K562 (cell line): ENCODE results near the gene TLR5. TPM values are rescaled to one million over a fixed set of nuclear protein-coding genes. Genes with fewer than 3 reads are reported as not detected.

Experiments
- ATAC-seq: fragments of 200-7000 bp; cut with Tn5 transposase; 3 replicates; pipeline ENCODE4 v1.9.1; 2020; ENCODE audit warnings: moderate library complexity
- BruUV-seq: library from RNA; stranded (reverse); fragments of 400-500 nt; replicated peaks from 2 replicates; lab custom pipeline; 2021; lab: Mats Ljungman, UMichigan
- CTCF ChIA-PET: fragments of 300-600 bp; formaldehyde crosslinking; extraction: SDS; loops from one replicate; lab custom pipeline; 2021; ENCODE audit warnings: low intra/inter-chr PET ratio; lab: Yijun Ruan, JAX
- POLR2A ChIA-PET: fragments of 300-600, 350-650 bp; sonication (Branson Sonifier 250); formaldehyde crosslinking; extraction: SDS; loops from one replicate; lab custom pipeline; 2021; ENCODE audit warnings: antibody characterized with exemption, inconsistent platforms; lab: Yijun Ruan, JAX
- DNase-seq, 4 experiments: peaks; one replicate each; pipeline versions ENCODE4 v3.0.0 to v3.0.0-alpha.2; 2011 to 2018; ENCODE audit warnings: low spot score in 3 of 4, mixed read lengths in 3 of 4; ENCODE audit errors: extremely low read depth in 1 of 4
- FAIRE-seq: peaks from 2 replicates; lab custom pipeline; 2011; peaks lifted over from hg19 to GRCh38; lab: Jason Lieb, UNC
- H2AFZ ChIP-seq: 2 replicates; pipeline ENCODE4 v1.6.0; 2011; ENCODE audit warnings: low read depth, low read length, control low read depth, inconsistent platforms
- H3K27ac ChIP-seq: fragments of 200-600 bp; 3 replicates; pipeline ENCODE4 v1.8.0; 2011; ENCODE audit warnings: low read depth, mild to moderate bottlenecking, control low read depth, inconsistent platforms, low read length, moderate library complexity, mixed read lengths; ENCODE audit errors: extremely low read depth
- H3K27me3 ChIP-seq, 2 experiments: fragments of 300-600 bp in 1 of 2; 2 replicates in 1 of 2; 3 replicates in 1 of 2; pipeline versions ENCODE4 v1.6.0 to v1.8.0; 2011; ENCODE audit warnings: inconsistent platforms in 2 of 2, low read length in 2 of 2, mild to moderate bottlenecking in 1 of 2, mixed read lengths in 1 of 2, moderate library complexity in 1 of 2; ENCODE audit not compliant: control insufficient read depth in 2 of 2, insufficient read depth in 2 of 2
- H3K36me3 ChIP-seq: fragments of 300-600 bp; 3 replicates; pipeline ENCODE4 v1.8.0; 2011; ENCODE audit warnings: mild to moderate bottlenecking, low read length, inconsistent platforms; ENCODE audit not compliant: control insufficient read depth, insufficient read depth
- H3K4me1 ChIP-seq, 2 experiments: fragments of 200-600 bp in 1 of 2; replicated peaks in 1 of 2; 2 replicates in 1 of 2; 3 replicates in 1 of 2; pipeline versions ENCODE4 v1.5.1 to v1.8.0; 2011; ENCODE audit warnings: inconsistent platforms in 2 of 2, low read length in 2 of 2, mild to moderate bottlenecking in 1 of 2, mixed read lengths in 1 of 2, moderate library complexity in 1 of 2; ENCODE audit not compliant: control insufficient read depth in 2 of 2, insufficient read depth in 2 of 2
- H3K4me2 ChIP-seq: 2 replicates; pipeline ENCODE4 v1.6.1; 2011; ENCODE audit warnings: low read length, control low read depth, inconsistent platforms, mixed read lengths; ENCODE audit not compliant: insufficient read depth
- H3K4me3 ChIP-seq: fragments of 200-600 bp; sonication (generic), shearing (Covaris generic); 2 replicates; pipeline ENCODE4 v1.5.1; 2016; ENCODE audit warnings: control low read depth, inconsistent platforms
- H3K79me2 ChIP-seq: fragments of 200-600 bp; 3 replicates; pipeline ENCODE4 v1.8.0; 2011; ENCODE audit warnings: low read length, inconsistent platforms; ENCODE audit not compliant: control insufficient read depth, insufficient read depth
- H3K9ac ChIP-seq, 2 experiments: 2 replicates each; pipeline versions ENCODE4 v1.6.0 to v1.6.1; 2011; ENCODE audit warnings: low read depth in 2 of 2, low read length in 2 of 2, control low read depth in 1 of 2, inconsistent platforms in 1 of 2, mild to moderate bottlenecking in 1 of 2, mixed read lengths in 1 of 2; ENCODE audit not compliant: insufficient read depth in 1 of 2
- H3K9me1 ChIP-seq: one replicate; pipeline ENCODE4 v1.6.0; 2011; ENCODE audit warnings: inconsistent platforms, mild to moderate bottlenecking, low read length, moderate library complexity; ENCODE audit not compliant: control insufficient read depth, insufficient read depth
- H3K9me3 ChIP-seq: replicated peaks from 2 replicates; pipeline ENCODE4 v1.5.1; 2011; ENCODE audit warnings: low read depth, low read length, inconsistent platforms; ENCODE audit not compliant: control insufficient read depth, insufficient read depth
- H4K20me1 ChIP-seq: replicated peaks from 2 replicates; pipeline ENCODE4 v1.6.1; 2011; ENCODE audit warnings: low read length, inconsistent platforms, mixed read lengths; ENCODE audit not compliant: control insufficient read depth, insufficient read depth
- CHAMP1 ChIP-seq: fragments of 450-650 bp; IDR thresholded peaks from 2 replicates; pipeline ENCODE4 v1.6.1; 2016; ENCODE audit warnings: mild to moderate bottlenecking
- CREB3L1 ChIP-seq: fragments of 450-650 bp; IDR thresholded peaks from 2 replicates; pipeline ENCODE4 v1.6.1; 2014; ENCODE audit warnings: low read depth, mild to moderate bottlenecking, moderate library complexity, borderline replicate concordance
- ETS1 ChIP-seq: conservative IDR thresholded peaks from 2 replicates; pipeline ENCODE4 v1.6.1; 2011; ENCODE audit warnings: low read depth, mild to moderate bottlenecking, low read length; ENCODE audit not compliant: control insufficient read depth
- EZH2 ChIP-seq: IDR thresholded peaks from 2 replicates; pipeline ENCODE4 v1.6.1; 2012; ENCODE audit warnings: low read depth, mild to moderate bottlenecking, inconsistent platforms, low read length, borderline replicate concordance
- FOXP1 ChIP-seq: sonication (generic); formaldehyde crosslinking; IDR thresholded peaks from 2 replicates; pipeline ENCODE4 v1.8.0; 2022; ENCODE audit warnings: mild to moderate bottlenecking, missing genetic modification reagents
- HES1 ChIP-seq: fragments of 450-650 bp; IDR thresholded peaks from 2 replicates; pipeline ENCODE4 v1.6.1; 2016; ENCODE audit warnings: low read depth, mild to moderate bottlenecking, moderate library complexity
- LEF1 ChIP-seq: fragments of 450-650 bp; IDR thresholded peaks from 2 replicates; pipeline ENCODE4 v1.6.1; 2016; ENCODE audit warnings: mild to moderate bottlenecking
- NFYB ChIP-seq: IDR thresholded peaks from 2 replicates; pipeline ENCODE4 v1.6.1; 2011; ENCODE audit warnings: mild to moderate bottlenecking, moderate library complexity; ENCODE audit not compliant: insufficient read length; ENCODE audit errors: extremely low read depth
- PHF21A ChIP-seq: fragments of 450-650 bp; IDR thresholded peaks from 2 replicates; pipeline ENCODE4 v1.6.1; 2017; ENCODE audit warnings: low read depth, borderline replicate concordance
- RBM14 ChIP-seq: fragments of 200-400 bp; formaldehyde crosslinking; IDR thresholded peaks from 2 replicates; pipeline ENCODE4 v1.6.1; 2018; ENCODE audit warnings: low read depth, mild to moderate bottlenecking, low read length, moderate library complexity, borderline replicate concordance; ENCODE audit not compliant: insufficient read depth
- TEAD1 ChIP-seq, 2 experiments: fragments of 450-650 bp in 1 of 2; sonication (generic) in 1 of 2; formaldehyde crosslinking; IDR thresholded peaks; 2 replicates each; pipeline versions ENCODE4 v1.4.0 to v1.8.0; 2020 to 2022; ENCODE audit warnings: mild to moderate bottlenecking in 2 of 2, missing genetic modification reagents in 1 of 2
- TSHZ1 ChIP-seq: fragments of 250-450 bp; sonication (Bioruptor Pico); IDR thresholded peaks from 2 replicates; pipeline ENCODE4 v1.4.0; 2020; ENCODE audit warnings: mild to moderate bottlenecking, moderate library complexity
- WGBS: fragments of 100-300 bp; shearing (Covaris generic); methylation state at CpG from one replicate; pipeline ENCODE4 v1.1.6; 2016; ENCODE audit warnings: low coverage, mixed read lengths; ENCODE audit not compliant: insufficient coverage; ENCODE audit errors: missing lambda C conversion rate; 5-methylcytosine and 5-hydroxymethylcytosine counted together
- in situ Hi-C: fragments of 300-500 bp; cut with MboI; formaldehyde crosslinking; loops from 4 replicates; pipeline ENCODE4 v1.15.0; 2018; ENCODE audit warnings: inconsistent platforms, mixed read lengths
- intact Hi-C: fragments of 100-400 bp; cut with micrococcal nuclease; formaldehyde crosslinking; loops from 2 replicates; pipeline ENCODE4 v1.14.2; 2022
- polyA plus RNA-seq, 8 experiments: library from polyadenylated mRNA; depleted of rRNA in 4 of 8; stranded (reverse) in 5 of 8; unstranded in 3 of 8; fragments of >200 nt; fragmentation: Nextera tagmentation in 2 of 8; fragmentation: Illumina TruSeq in 1 of 8; extraction: Ambion mirVana in 2 of 8; extraction: Trizol in 1 of 8; gene quantifications; 2 replicates each; pipeline versions ENCODE4 v1.2.1 to v1.2.3, GENCODE V29; 2011 to 2014; ENCODE audit warnings: inconsistent platforms in 1 of 8, missing spikeins in 1 of 8
- total RNA-seq, 7 experiments: library from RNA; depleted of rRNA in 6 of 7; stranded (reverse); fragments of >200 nt in 6 of 7; fragmentation: Illumina TruSeq in 2 of 7; extraction: Trizol in 2 of 7; gene quantifications; 2 replicates each; pipeline versions ENCODE4 v1.2.1 to v1.2.3, GENCODE V29; 2011 to 2021; ENCODE audit warnings: low replicate concordance in 1 of 7

Gene TLR5
- total and polyA plus RNA-seq, 9 of the 15 experiments (the other 6 are each of a cell fraction or from before 2014, with no cell fraction given) = 0.93 to 7.4 (median 1.9) TPM

- H3K9me1 ChIP-seq = no peaks in the 10 kb centered on the region
- 22% methylated on average over 5 of the region's 5 CpGs for WGBS
- H3K36me3 ChIP-seq = no peaks in the 10 kb centered on the region
- H4K20me1 ChIP-seq = no peaks in the 10 kb centered on the region
- H3K9me3 ChIP-seq = no peaks in the 10 kb centered on the region
- H3K4me3 ChIP-seq = no peak overlapping the region
- DNase-seq (no peak), FAIRE-seq (no peak), ATAC-seq (no peak)
- no peak overlapping the region for H3K4me2 ChIP-seq
- POLR2A ChIA-PET = interaction anchor here (0.6 to 1.1 kb wide), 2 partner anchors 13 to 26 kb away, joined by 3 to 4 read pairs; no protein-coding TSS in a partner anchor
- no peaks in the 10 kb centered on the region; a peak in 2 of 5 replicates for H3K4me1 ChIP-seq
- CTCF ChIA-PET = no interaction called here
- H3K27ac ChIP-seq = no peak overlapping the region
- in situ Hi-C loops (no loop called here), intact Hi-C loops (no loop called here)
- no peaks in the 10 kb centered on the region for H3K79me2 ChIP-seq
- no peak overlapping the region for H3K9ac ChIP-seq
- no TSS peak for BruUV-seq
- no peak overlapping the region for H2AFZ ChIP-seq
- no peaks in the 10 kb centered on the region; a peak in 1 of 5 replicates for H3K27me3 ChIP-seq
- no peak for TF ChIP-seq TSHZ1
- TF ChIP-seq NFYB = no peak
- no peak for TF ChIP-seq FOXP1 (CRISPR knock-in tag)
- TF ChIP-seq CREB3L1 = no peak
- TF ChIP-seq TEAD1 (CRISPR knock-in tag; IDR thresholded peaks at IDR 0.05) = no peak
- no peak for TF ChIP-seq LEF1
- no peak for TF ChIP-seq CHAMP1
- TF ChIP-seq PHF21A = no peak
- no peak for TF ChIP-seq RBM14
- TF ChIP-seq ETS1 = no peak
- TF ChIP-seq EZH2 = no peak
- no peak for TF ChIP-seq HES1
Observed at GRCh38 chr1:223180731-223181321, 37.8 kb upstream of the TLR5 start.
